Adipocyte (in vitro differentiated cells): Measurements from ENCODE around the gene POLR3A.

Source experiments
- DNase-seq: peaks from one replicate; pipeline ENCODE4 v3.0.0-alpha.2; 2015; ENCODE audit warnings: low read depth
- H3K27me3 ChIP-seq: replicated peaks from 2 replicates; pipeline ENCODE4 v1.7.0; 2013; ENCODE audit warnings: mild to moderate bottlenecking, low read length, moderate library complexity; ENCODE audit not compliant: control insufficient read depth, insufficient read depth
- H3K36me3 ChIP-seq: 2 replicates; pipeline ENCODE4 v1.7.0; 2013; ENCODE audit warnings: low read length, mild to moderate bottlenecking, moderate library complexity; ENCODE audit not compliant: control insufficient read depth, insufficient read depth, severe bottlenecking
- H3K4me1 ChIP-seq: 2 replicates; pipeline ENCODE4 v1.7.0; 2013; ENCODE audit warnings: mild to moderate bottlenecking, low read length, moderate library complexity; ENCODE audit not compliant: control insufficient read depth, insufficient read depth
- H3K4me3 ChIP-seq: 2 replicates; pipeline ENCODE4 v1.7.0; 2013; ENCODE audit warnings: mild to moderate bottlenecking, low read length, moderate library complexity
- H3K9ac ChIP-seq: 2 replicates; pipeline ENCODE4 v1.7.0; 2013; ENCODE audit warnings: mild to moderate bottlenecking, low read length, moderate library complexity
- H3K9me3 ChIP-seq: 2 replicates; pipeline ENCODE4 v1.7.0; 2013; ENCODE audit warnings: mild to moderate bottlenecking, low read length, moderate library complexity; ENCODE audit not compliant: control insufficient read depth

POLR3A gene

DNA sequence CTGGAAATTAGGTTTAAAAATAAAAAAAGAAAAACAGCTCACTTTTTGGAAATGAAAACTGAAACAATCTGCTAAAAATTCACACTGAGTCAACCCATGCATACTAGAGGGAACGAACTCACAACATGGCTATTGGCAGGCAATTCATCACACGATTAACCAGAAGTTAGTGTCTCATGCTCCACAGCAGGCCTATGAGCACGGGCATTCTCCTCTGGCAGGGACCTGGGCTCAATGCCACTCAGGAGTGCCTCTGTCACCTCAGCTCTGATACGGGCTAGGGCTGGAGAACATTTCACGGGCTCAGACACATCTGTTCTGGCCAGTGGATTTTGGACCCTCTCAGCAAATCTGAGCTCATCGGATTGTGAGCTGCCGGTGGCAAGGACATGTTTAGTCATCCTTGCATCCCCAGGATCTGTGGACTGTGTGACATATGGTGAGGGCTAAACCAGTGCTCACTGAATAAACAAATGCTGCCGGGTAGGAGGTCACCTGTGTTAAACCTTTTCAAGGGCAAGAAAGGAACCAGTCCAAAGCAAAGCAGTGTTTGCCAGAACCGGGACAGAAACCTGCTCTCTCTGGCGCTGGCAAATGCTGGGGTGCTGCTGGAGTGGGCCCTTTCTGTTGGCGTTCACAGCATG lies 40.1 kb downstream of the POLR3A start:
- no peak overlapping the region for H3K9ac ChIP-seq
- H3K4me1 ChIP-seq, result peaks cover 6% of the 10 kb centered on the region
- peaks cover 96% of the 10 kb centered on the region for H3K36me3 ChIP-seq
- no peak overlapping the region for H3K4me3 ChIP-seq
- DNase-seq, result peak; percentile 20
- no peaks in the 10 kb centered on the region for H3K27me3 ChIP-seq
- H3K9me3 ChIP-seq, result no peaks in the 10 kb centered on the region

GRCh38 chr10:77987671-77988255 lies 41.6 kb downstream of the POLR3A start:
- no peaks in the 10 kb centered on the region for H3K9me3 ChIP-seq
- no peaks in the 10 kb centered on the region for H3K27me3 ChIP-seq
- H3K4me1 ChIP-seq, result peaks cover 20% of the 10 kb centered on the region
- no peak for DNase-seq
- peaks cover 91% of the 10 kb centered on the region for H3K36me3 ChIP-seq
- H3K4me3 ChIP-seq, result no peak overlapping the region
- H3K9ac ChIP-seq, result no peak overlapping the region

DNA sequence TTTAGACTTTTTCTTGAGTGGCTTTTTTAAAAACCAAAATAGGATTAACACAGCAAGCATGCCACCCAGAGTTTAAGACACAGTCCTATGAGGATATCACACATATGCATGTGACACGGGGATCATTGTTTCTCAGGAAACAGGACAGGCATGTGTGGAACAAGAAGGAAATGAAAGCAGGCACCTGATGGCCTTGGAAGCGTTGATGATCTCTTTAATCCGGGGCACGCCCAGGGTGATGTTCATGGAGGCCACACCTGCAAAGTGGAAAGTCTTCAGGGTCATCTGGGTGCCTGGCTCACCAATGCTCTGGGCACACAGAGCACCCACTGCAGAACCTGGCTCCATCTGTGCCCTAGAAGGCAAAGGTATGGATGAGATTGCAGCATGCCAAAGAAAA lies 44.3 kb downstream of the POLR3A start:
- Histone ChIP-seq H3K36me3 (peaks cover 89% of the 10 kb centered on the region), H3K27me3 (no peaks in the 10 kb centered on the region), H3K4me3 (no peak overlapping the region)

DNA sequence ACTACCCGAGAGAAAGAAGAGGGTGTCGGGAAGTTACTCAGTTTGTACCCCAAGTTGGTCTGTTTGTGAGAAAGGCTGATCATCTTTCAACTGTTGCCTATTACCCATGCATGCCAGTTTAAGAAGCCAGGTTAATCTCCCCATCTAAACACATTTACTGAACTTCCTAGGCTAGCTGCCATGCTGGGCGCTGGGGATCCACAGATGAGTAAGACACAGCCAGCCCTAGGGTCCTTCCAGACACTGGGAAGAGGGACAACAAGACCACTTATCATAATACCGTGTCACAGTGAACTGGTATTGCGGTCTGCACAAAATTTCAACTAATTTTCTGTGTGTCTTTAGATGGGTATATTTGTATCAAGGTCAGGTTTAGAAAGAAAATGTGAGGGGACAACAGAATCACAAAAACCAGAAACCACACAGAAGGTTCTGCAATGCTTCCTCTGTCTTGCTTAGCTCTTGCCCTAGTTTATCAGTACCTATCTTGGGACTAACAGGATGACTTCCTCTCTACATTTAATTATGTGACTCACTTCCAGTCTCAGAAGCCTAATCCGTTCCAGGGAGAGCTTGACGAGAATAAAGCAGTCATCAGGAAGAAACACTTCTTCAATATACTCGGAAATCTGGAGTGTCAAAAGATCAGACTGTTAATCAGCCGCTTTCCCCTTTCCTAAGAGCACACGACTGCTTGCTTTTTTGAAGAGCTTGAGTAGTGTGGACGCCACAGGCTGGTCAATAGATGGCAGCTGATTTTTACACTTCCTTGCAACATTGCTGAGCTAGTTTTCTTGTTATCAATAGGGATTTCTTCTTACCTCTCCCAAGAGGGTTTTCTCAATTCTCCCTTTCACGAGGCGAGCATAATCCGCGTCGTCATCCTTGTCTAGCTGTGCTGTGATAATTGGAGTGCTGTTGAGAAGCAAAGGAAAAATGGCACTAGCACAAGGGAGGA lies 45.7 kb downstream of the POLR3A start:
- Histone ChIP-seq H3K27me3 (no peaks in the 10 kb centered on the region), H3K4me1 (peaks cover 20% of the 10 kb centered on the region), H3K9me3 (no peaks in the 10 kb centered on the region), H3K9ac (peak overlapping the region; percentile 52), H3K36me3 (peaks cover 88% of the 10 kb centered on the region), H3K4me3 (no peak overlapping the region)
- DNase-seq, result peak; percentile 49

More for the DNA sequence above, 44.3 kb downstream of the POLR3A start:
- DNase-seq, result no peak
- Histone ChIP-seq H3K9me3 (no peaks in the 10 kb centered on the region), H3K9ac (no peak overlapping the region), H3K4me1 (peaks cover 20% of the 10 kb centered on the region)

GRCh38 chr10:77981281-77981680 lies 48.0 kb downstream of the POLR3A start:
- H3K27me3 ChIP-seq, result no peaks in the 10 kb centered on the region
- peaks cover 20% of the 10 kb centered on the region for H3K4me1 ChIP-seq
- no peak for DNase-seq
- peaks cover 88% of the 10 kb centered on the region for H3K36me3 ChIP-seq
- no peaks in the 10 kb centered on the region for H3K9me3 ChIP-seq
- no peak overlapping the region for H3K4me3 ChIP-seq
- H3K9ac ChIP-seq, result no peak overlapping the region

DNA sequence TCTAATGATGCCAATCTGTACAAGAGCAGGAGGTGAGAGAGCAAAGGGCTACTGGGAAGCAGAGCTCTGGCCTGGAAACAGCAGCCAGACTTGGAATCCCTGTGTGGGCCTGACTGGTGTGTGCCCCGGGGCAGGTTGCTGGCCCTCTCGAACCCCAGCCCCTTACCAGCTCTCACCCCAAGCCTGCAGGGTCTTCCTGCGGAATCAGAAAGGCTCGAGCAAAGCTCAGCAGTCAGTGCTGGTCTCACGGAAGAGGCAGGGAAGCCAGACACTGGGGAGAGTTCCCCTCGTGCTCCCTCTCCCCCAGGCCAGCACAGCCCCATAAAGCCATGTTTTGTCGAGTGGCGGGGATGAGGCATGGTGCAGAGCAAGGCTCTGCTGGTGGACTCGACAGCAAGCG lies 50.1 kb downstream of the POLR3A start:
- no peak for DNase-seq
- H3K27me3 ChIP-seq, result no peaks in the 10 kb centered on the region
- H3K4me3 ChIP-seq, result no peak overlapping the region
- H3K4me1 ChIP-seq, result peaks cover 14% of the 10 kb centered on the region
- no peak overlapping the region for H3K9ac ChIP-seq
- H3K9me3 ChIP-seq, result no peaks in the 10 kb centered on the region
- H3K36me3 ChIP-seq, result peaks cover 79% of the 10 kb centered on the region

DNA sequence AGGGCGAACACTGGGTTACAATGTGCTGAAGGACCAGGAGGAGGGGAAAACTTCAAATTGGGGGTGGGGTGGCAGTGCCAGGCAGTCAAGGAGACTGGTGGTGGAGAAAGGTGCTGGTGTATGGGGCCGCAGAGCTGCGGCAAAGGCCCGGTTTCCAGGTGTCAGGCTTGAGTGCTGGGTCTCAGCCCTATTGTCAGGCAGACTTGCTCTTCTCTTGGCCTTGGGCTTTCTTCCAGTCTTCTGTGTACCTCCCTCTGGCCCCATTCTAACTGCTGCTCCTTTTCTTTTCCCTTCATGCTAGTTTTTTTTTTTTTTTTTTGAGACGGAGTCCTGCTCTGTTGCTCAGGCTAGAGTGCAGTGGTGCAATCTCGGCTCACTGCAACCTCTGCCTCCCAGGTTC lies 51.0 kb downstream of the POLR3A start:
- Histone ChIP-seq H3K9me3 (no peaks in the 10 kb centered on the region), H3K36me3 (peaks cover 75% of the 10 kb centered on the region), H3K9ac (no peak overlapping the region), H3K4me1 (peaks cover 5% of the 10 kb centered on the region), H3K4me3 (no peak overlapping the region), H3K27me3 (no peaks in the 10 kb centered on the region)
- DNase-seq, result no peak

- Histone ChIP-seq H3K4me1 (peaks cover 1% of the 10 kb centered on the region), H3K9me3 (no peaks in the 10 kb centered on the region), H3K4me3 (no peak overlapping the region), H3K9ac (no peak overlapping the region), H3K27me3 (no peaks in the 10 kb centered on the region), H3K36me3 (peaks cover 71% of the 10 kb centered on the region)
- no peak for DNase-seq
Measured at GRCh38 chr10:77977934-77978333, 51.4 kb downstream of the POLR3A start.

GRCh38 chr10:77977016-77977415 lies 52.3 kb downstream of the POLR3A start:
- H3K36me3 ChIP-seq, result peaks cover 62% of the 10 kb centered on the region
- no peak overlapping the region for H3K9ac ChIP-seq
- no peaks in the 10 kb centered on the region for H3K9me3 ChIP-seq
- DNase-seq, result no peak
- H3K4me1 ChIP-seq, result no peaks in the 10 kb centered on the region
- no peaks in the 10 kb centered on the region for H3K27me3 ChIP-seq
- no peak overlapping the region for H3K4me3 ChIP-seq

DNA sequence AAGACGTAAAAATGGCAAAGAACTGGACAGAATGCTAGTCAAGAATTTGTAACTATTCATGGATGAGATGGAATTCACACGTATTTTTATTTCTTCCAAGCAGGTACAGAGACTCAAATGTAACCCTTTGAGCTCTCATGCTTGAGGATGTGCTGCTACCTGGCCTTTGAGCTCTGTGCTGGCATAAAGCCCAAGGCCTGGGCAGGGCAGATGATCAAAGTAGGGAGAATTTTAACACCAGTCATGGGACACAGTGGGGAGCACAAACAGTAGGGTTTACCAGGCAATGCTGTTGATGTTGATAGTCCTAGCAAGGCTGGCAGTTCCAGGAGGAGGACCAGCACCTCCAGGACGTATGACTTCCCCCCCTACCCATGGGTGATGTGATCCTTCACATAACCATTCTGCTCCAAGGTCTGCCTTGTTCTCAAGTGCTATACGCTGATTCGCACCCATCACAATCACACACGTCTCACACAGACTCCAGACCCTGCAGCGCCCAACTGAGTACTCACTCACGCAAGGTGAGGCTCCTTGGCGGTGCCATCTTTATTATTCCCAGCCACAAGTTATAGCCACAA lies 54.1 kb downstream of the POLR3A start:
- Histone ChIP-seq H3K27me3 (no peaks in the 10 kb centered on the region), H3K4me3 (no peak overlapping the region), H3K36me3 (peaks cover 46% of the 10 kb centered on the region), H3K4me1 (peaks cover 13% of the 10 kb centered on the region), H3K9me3 (no peaks in the 10 kb centered on the region), H3K9ac (no peak overlapping the region)
- DNase-seq, result no peak
